Neural cell (in vitro differentiated cells): ENCODE measurements around the gene PCGF3. TPM values are rescaled to one million over a fixed set of nuclear protein-coding genes. Genes with fewer than 3 reads are reported as not detected.

Source experiments
- H2AFZ ChIP-seq: fragments of 200-600, 300-800 bp; sonication (generic), shearing (Covaris generic); 2 replicates; pipeline ENCODE4 v1.6.0; 2014; ENCODE audit warnings: low read depth, mild to moderate bottlenecking, antibody characterized with exemption, low read length, moderate library complexity
- H3F3A ChIP-seq: fragments of 200-600 bp; shearing (Covaris generic); 2 replicates; pipeline ENCODE4 v1.6.1; 2016; ENCODE audit warnings: mild to moderate bottlenecking, moderate library complexity, mixed read lengths, antibody characterized with exemption, low read length; ENCODE audit not compliant: insufficient read depth, poor library complexity, severe bottlenecking
- H3K27ac ChIP-seq: fragments of 200-600, 300-800 bp; sonication (generic), shearing (Covaris generic); 2 replicates; pipeline ENCODE4 v1.5.1; 2014; ENCODE audit warnings: mild to moderate bottlenecking, low read length, moderate library complexity
- H3K27me3 ChIP-seq: fragments of 300-800, 200-600 bp; sonication (generic), shearing (Covaris generic); 2 replicates; pipeline ENCODE4 v1.6.0; 2014; ENCODE audit warnings: mild to moderate bottlenecking, low read depth, low read length, moderate library complexity; ENCODE audit not compliant: insufficient read depth
- H3K36me3 ChIP-seq: fragments of 300-800, 200-600 bp; sonication (generic), shearing (Covaris generic); 2 replicates; pipeline ENCODE4 v1.5.1; 2014; ENCODE audit warnings: mild to moderate bottlenecking, antibody characterized with exemption, low read length, moderate library complexity; ENCODE audit not compliant: insufficient read depth
- H3K4me2 ChIP-seq: fragments of 300-800, 200-600 bp; sonication (generic), shearing (Covaris generic); 2 replicates; pipeline ENCODE4 v1.6.0; 2014; ENCODE audit warnings: mild to moderate bottlenecking, low read length
- H3K4me3 ChIP-seq: fragments of 300-800, 200-600 bp; sonication (generic), shearing (Covaris generic); 2 replicates; pipeline ENCODE4 v1.5.1; 2014; ENCODE audit warnings: mild to moderate bottlenecking, low read length, moderate library complexity
- H3K79me2 ChIP-seq: fragments of 200-600 bp; shearing (Covaris generic); replicated peaks from 2 replicates; pipeline ENCODE4 v1.6.0; 2014; ENCODE audit warnings: mild to moderate bottlenecking, low read length, moderate library complexity; ENCODE audit not compliant: insufficient read depth
- H3K9ac ChIP-seq: fragments of 300-800, 200-600 bp; sonication (generic), shearing (Covaris generic); 2 replicates; pipeline ENCODE4 v1.6.1; 2016; ENCODE audit warnings: mild to moderate bottlenecking, low read length, mixed read lengths
- H3K9me2 ChIP-seq: fragments of 200-600 bp; shearing (Covaris generic); 2 replicates; pipeline ENCODE4 v1.6.1; 2016; ENCODE audit warnings: mild to moderate bottlenecking, low read length, mixed read lengths; ENCODE audit not compliant: insufficient read depth
- H3K9me3 ChIP-seq: fragments of 200-600, 300-800 bp; sonication (generic), shearing (Covaris generic); 2 replicates; pipeline ENCODE4 v1.6.1; 2016; ENCODE audit warnings: mild to moderate bottlenecking, mixed run types, low read length, moderate library complexity, mixed read lengths
- H4K20me1 ChIP-seq: fragments of 200-600 bp; shearing (Covaris generic); 2 replicates; pipeline ENCODE4 v1.6.1; 2016; ENCODE audit warnings: mild to moderate bottlenecking, mixed run types; ENCODE audit not compliant: insufficient read depth
- EP300 ChIP-seq: fragments of 450-650 bp; conservative IDR thresholded peaks from 2 replicates; pipeline ENCODE4 v1.6.1; 2014; ENCODE audit warnings: antibody characterized with exemption, mild to moderate bottlenecking, moderate library complexity; ENCODE audit not compliant: poor library complexity, severe bottlenecking
- EZH2 ChIP-seq: fragments of 200-600, 300-800 bp; shearing (Covaris generic), sonication (generic); IDR thresholded peaks from 2 replicates; pipeline ENCODE4 v1.6.1; 2014; ENCODE audit warnings: antibody characterized with exemption, low read length, borderline replicate concordance, mild to moderate bottlenecking; ENCODE audit not compliant: insufficient read depth, poor library complexity, severe bottlenecking
- MXI1 ChIP-seq: fragments of 450-650 bp; conservative IDR thresholded peaks from 2 replicates; pipeline ENCODE4 v1.6.1; 2014; ENCODE audit warnings: antibody characterized with exemption, mild to moderate bottlenecking; ENCODE audit not compliant: poor library complexity, severe bottlenecking
- POLR2AphosphoS5 ChIP-seq: IDR thresholded peaks from 2 replicates; pipeline ENCODE4 v1.6.1; 2012
- RAD21 ChIP-seq: fragments of 450-650 bp; conservative IDR thresholded peaks from 2 replicates; pipeline ENCODE4 v1.6.1; 2014; ENCODE audit warnings: antibody characterized with exemption, mild to moderate bottlenecking, moderate library complexity
- SMC3 ChIP-seq: fragments of 450-650 bp; conservative IDR thresholded peaks from 2 replicates; pipeline ENCODE4 v1.6.1; 2014; ENCODE audit warnings: antibody characterized with exemption, mild to moderate bottlenecking, moderate library complexity; ENCODE audit not compliant: poor library complexity
- TAF1 ChIP-seq: IDR thresholded peaks from 2 replicates; pipeline ENCODE4 v1.6.1; 2012; ENCODE audit warnings: low read depth
- polyA plus RNA-seq: library from polyadenylated mRNA; depleted of rRNA; stranded (reverse); fragments of >200 nt; gene quantifications from 2 replicates; pipeline ENCODE4 v1.2.3, GENCODE V29; 2014
- TF ChIP-seq, protein P1 (sequence below): IDR thresholded peaks from 2 replicates; pipeline ENCODE4 v1.6.1; 2012; ENCODE audit warnings: borderline replicate concordance
- TF ChIP-seq, protein P2 (sequence below): fragments of 450-650 bp; IDR thresholded peaks from 2 replicates; pipeline ENCODE4 v1.5.1; 2014; ENCODE audit warnings: antibody characterized with exemption, mild to moderate bottlenecking, moderate library complexity; ENCODE audit not compliant: poor library complexity, severe bottlenecking

Gene PCGF3
- polyA plus RNA-seq, 1 donor from 2014 or later = 117 TPM

DNA sequence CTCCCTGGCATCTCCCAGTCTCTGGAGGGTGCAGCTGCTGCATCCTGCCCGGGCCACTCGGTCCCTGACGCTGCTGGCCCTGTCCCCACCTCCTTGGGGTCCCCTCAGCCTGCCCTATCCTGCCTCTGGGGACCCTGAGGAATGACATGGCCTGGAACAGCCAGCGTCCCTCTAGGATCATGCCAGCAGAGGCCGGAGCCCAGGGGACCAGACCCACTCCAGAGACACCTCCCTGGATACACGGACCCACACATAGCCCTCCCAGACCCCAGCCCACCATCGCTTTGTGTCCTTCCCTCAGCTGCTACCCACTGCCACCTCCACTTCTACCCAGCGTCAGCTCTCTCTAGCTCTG is 84.8 kb downstream of the PCGF3 start:
- Histone ChIP-seq H3K9me3 (no peaks in the 10 kb centered on the region), H3K79me2 (no peaks in the 10 kb centered on the region), H3K9ac (no peak overlapping the region), H3K9me2 (no peaks in the 10 kb centered on the region), H3F3A (no peaks in the 10 kb centered on the region), H3K36me3 (no peaks in the 10 kb centered on the region), H3K27ac (no peak overlapping the region), H2AFZ (no peak overlapping the region), H3K4me2 (no peak overlapping the region), H4K20me1 (no peaks in the 10 kb centered on the region), H3K4me3 (no peak overlapping the region), H3K27me3 (peaks cover 35% of the 10 kb centered on the region)
- no peak for TF ChIP-seq EZH2
- TF ChIP-seq, protein P1, sequence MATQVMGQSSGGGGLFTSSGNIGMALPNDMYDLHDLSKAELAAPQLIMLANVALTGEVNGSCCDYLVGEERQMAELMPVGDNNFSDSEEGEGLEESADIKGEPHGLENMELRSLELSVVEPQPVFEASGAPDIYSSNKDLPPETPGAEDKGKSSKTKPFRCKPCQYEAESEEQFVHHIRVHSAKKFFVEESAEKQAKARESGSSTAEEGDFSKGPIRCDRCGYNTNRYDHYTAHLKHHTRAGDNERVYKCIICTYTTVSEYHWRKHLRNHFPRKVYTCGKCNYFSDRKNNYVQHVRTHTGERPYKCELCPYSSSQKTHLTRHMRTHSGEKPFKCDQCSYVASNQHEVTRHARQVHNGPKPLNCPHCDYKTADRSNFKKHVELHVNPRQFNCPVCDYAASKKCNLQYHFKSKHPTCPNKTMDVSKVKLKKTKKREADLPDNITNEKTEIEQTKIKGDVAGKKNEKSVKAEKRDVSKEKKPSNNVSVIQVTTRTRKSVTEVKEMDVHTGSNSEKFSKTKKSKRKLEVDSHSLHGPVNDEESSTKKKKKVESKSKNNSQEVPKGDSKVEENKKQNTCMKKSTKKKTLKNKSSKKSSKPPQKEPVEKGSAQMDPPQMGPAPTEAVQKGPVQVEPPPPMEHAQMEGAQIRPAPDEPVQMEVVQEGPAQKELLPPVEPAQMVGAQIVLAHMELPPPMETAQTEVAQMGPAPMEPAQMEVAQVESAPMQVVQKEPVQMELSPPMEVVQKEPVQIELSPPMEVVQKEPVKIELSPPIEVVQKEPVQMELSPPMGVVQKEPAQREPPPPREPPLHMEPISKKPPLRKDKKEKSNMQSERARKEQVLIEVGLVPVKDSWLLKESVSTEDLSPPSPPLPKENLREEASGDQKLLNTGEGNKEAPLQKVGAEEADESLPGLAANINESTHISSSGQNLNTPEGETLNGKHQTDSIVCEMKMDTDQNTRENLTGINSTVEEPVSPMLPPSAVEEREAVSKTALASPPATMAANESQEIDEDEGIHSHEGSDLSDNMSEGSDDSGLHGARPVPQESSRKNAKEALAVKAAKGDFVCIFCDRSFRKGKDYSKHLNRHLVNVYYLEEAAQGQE = no peak
- no peak for TF ChIP-seq RAD21
- TF ChIP-seq, protein P2, sequence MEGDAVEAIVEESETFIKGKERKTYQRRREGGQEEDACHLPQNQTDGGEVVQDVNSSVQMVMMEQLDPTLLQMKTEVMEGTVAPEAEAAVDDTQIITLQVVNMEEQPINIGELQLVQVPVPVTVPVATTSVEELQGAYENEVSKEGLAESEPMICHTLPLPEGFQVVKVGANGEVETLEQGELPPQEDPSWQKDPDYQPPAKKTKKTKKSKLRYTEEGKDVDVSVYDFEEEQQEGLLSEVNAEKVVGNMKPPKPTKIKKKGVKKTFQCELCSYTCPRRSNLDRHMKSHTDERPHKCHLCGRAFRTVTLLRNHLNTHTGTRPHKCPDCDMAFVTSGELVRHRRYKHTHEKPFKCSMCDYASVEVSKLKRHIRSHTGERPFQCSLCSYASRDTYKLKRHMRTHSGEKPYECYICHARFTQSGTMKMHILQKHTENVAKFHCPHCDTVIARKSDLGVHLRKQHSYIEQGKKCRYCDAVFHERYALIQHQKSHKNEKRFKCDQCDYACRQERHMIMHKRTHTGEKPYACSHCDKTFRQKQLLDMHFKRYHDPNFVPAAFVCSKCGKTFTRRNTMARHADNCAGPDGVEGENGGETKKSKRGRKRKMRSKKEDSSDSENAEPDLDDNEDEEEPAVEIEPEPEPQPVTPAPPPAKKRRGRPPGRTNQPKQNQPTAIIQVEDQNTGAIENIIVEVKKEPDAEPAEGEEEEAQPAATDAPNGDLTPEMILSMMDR = no peak
- no peak for TF ChIP-seq MXI1
- TF ChIP-seq EP300 = no peak
- TF ChIP-seq POLR2AphosphoS5 = no peak
- no peak for TF ChIP-seq SMC3
- TF ChIP-seq TAF1 = no peak

DNA sequence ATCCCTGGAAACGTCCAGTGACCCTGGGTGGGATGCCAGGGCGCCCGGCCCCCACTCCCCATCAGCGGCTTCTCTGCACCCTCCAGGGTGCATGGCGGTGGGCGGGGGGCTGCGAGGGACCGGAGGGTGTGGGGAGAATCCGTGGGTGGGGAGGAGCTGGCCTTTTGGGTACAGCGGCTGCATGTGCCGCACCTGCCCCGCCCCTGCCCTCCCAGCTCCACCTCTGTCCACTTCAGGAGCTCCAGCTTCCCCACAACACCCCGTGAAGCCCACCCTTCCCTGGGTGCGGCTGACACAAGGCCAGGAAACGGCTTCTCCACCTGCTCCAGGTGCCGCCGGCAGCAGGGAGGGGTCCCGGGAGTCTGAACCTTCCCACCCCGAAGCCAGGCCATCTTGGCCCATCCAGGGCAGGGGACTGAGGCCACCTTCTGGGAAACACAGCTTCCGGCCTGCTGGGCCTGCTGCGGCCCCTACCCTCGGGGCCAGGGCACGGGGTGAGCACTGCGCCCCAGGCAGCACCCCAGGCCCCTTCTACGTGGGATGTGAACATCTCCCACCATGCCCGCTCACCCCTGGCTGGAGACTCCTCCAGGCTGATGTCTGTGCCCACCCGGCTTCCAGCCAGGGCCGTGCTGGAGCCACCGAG is 85.7 kb downstream of the PCGF3 start:
- Histone ChIP-seq H3K4me3 (no peak overlapping the region), H3K27ac (no peak overlapping the region), H3K36me3 (no peaks in the 10 kb centered on the region), H3K79me2 (no peaks in the 10 kb centered on the region), H2AFZ (no peak overlapping the region), H3K27me3 (peaks cover 35% of the 10 kb centered on the region), H3K9me3 (no peaks in the 10 kb centered on the region), H4K20me1 (no peaks in the 10 kb centered on the region), H3K9ac (no peak overlapping the region), H3K9me2 (no peaks in the 10 kb centered on the region), H3F3A (no peaks in the 10 kb centered on the region), H3K4me2 (no peak overlapping the region)
- no peak for TF ChIP-seq EZH2
- no peak for TF ChIP-seq POLR2AphosphoS5
- no peak for TF ChIP-seq SMC3
- TF ChIP-seq, protein P2 = no peak
- TF ChIP-seq, protein P1 = no peak
- no peak for TF ChIP-seq MXI1
- no peak for TF ChIP-seq EP300
- TF ChIP-seq RAD21 = no peak
- TF ChIP-seq TAF1 = no peak
